HG03039 (cell line): ENCODE data around the gene KCNK5.

Experiments
- ATAC-seq: cut with Tn5 transposase; IDR thresholded peaks from one replicate; pipeline ENCODE4 v1.9.1; 2021; ENCODE audit warnings: mild to moderate bottlenecking, moderate library complexity; ENCODE audit not compliant: unreplicated experiment

The KCNK5 gene

GRCh38 chr6:39228992-39229767, at the start of gene KCNK5:
TSS of gene KCNK5 (minus strand) at chr6:39229475. CDS start at chr6:39229111, 364 bp downstream.
- peak; percentile 72 for ATAC-seq

GRCh38 chr6:39276379-39276995, 47.2 kb upstream of the KCNK5 start:
- ATAC-seq: no peak

GRCh38 chr6:39274903-39275302, 45.6 kb upstream of the KCNK5 start:
- no peak for ATAC-seq

GRCh38 chr6:39274471-39274870, 45.2 kb upstream of the KCNK5 start:
- no peak for ATAC-seq

GRCh38 chr6:39273406-39273821, 44.1 kb upstream of the KCNK5 start:
- no peak for ATAC-seq

GRCh38 chr6:39269961-39270360, 40.7 kb upstream of the KCNK5 start:
- no peak for ATAC-seq

- ATAC-seq: no peak
These were observed 39.4 kb upstream of the KCNK5 start for GRCh38 chr6:39268721-39269120.

GRCh38 chr6:39268171-39268570, 38.9 kb upstream of the KCNK5 start:
- no peak for ATAC-seq

GRCh38 chr6:39266782-39267355, 37.6 kb upstream of the KCNK5 start:
- ATAC-seq: no peak

- no peak for ATAC-seq
These were observed 37.1 kb upstream of the KCNK5 start for GRCh38 chr6:39266375-39266774.

GRCh38 chr6:39263303-39264037, 34.2 kb upstream of the KCNK5 start:
- no peak for ATAC-seq

- ATAC-seq: no peak
These were observed 32.5 kb upstream of the KCNK5 start for GRCh38 chr6:39261751-39262150.

- no peak for ATAC-seq
These were observed 31.7 kb upstream of the KCNK5 start for GRCh38 chr6:39260953-39261352.

- ATAC-seq: no peak
These were observed 31.2 kb upstream of the KCNK5 start for GRCh38 chr6:39260456-39260855.

- no peak for ATAC-seq
These were observed 27.1 kb upstream of the KCNK5 start for GRCh38 chr6:39256294-39256940.

- no peak for ATAC-seq
These were observed 25.8 kb upstream of the KCNK5 start for GRCh38 chr6:39254999-39255535.

GRCh38 chr6:39251406-39251805, 22.1 kb upstream of the KCNK5 start:
- no peak for ATAC-seq

GRCh38 chr6:39250507-39250906, 21.2 kb upstream of the KCNK5 start:
- ATAC-seq: no peak

GRCh38 chr6:39249278-39249677, 20.0 kb upstream of the KCNK5 start:
- no peak for ATAC-seq

GRCh38 chr6:39247667-39248194, 18.5 kb upstream of the KCNK5 start:
- no peak for ATAC-seq
